VCaP (cell line): ENCODE measurements around the gene ROR2.

Experiments
- H3K27ac ChIP-seq: fragments of 450-650 bp; 2 replicates; pipeline ENCODE4 v1.5.1; 2017
- TF ChIP-seq, protein P1 (sequence below): fragments of 450-650 bp; conservative IDR thresholded peaks from 2 replicates; pipeline ENCODE4 v1.5.1; 2017; ENCODE audit warnings: mild to moderate bottlenecking, moderate library complexity

Gene ROR2

DNA sequence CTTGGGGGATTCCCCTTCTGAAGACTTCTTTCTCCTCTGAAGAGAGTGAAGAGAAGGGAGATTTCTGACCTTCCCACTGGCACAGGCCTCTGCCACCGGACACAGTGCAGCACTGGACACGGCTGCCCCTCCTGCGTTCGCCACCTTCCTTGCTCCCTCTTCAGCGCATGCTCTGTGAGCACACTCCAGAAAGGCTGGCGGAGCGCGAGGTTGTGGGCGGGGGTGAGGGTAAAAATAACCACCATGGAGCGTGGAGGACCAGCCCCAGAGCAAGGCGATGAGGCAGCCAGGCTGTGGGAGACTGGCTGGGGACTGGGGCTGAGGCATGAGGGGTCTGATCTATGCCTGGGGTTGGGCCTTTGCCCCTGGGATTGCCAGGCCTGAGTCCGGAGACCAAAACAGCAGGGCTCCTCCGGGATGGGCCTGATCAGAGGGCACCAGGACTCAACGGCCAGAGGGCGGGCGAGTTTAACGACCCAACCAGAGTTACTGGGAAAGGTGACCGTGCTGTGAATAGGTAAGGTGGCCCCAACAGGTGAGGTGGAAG lies 97.2 kb downstream of the ROR2 start:
- H3K27ac ChIP-seq: no peak overlapping the region
- TF ChIP-seq, protein P1, sequence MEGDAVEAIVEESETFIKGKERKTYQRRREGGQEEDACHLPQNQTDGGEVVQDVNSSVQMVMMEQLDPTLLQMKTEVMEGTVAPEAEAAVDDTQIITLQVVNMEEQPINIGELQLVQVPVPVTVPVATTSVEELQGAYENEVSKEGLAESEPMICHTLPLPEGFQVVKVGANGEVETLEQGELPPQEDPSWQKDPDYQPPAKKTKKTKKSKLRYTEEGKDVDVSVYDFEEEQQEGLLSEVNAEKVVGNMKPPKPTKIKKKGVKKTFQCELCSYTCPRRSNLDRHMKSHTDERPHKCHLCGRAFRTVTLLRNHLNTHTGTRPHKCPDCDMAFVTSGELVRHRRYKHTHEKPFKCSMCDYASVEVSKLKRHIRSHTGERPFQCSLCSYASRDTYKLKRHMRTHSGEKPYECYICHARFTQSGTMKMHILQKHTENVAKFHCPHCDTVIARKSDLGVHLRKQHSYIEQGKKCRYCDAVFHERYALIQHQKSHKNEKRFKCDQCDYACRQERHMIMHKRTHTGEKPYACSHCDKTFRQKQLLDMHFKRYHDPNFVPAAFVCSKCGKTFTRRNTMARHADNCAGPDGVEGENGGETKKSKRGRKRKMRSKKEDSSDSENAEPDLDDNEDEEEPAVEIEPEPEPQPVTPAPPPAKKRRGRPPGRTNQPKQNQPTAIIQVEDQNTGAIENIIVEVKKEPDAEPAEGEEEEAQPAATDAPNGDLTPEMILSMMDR: no peak

DNA sequence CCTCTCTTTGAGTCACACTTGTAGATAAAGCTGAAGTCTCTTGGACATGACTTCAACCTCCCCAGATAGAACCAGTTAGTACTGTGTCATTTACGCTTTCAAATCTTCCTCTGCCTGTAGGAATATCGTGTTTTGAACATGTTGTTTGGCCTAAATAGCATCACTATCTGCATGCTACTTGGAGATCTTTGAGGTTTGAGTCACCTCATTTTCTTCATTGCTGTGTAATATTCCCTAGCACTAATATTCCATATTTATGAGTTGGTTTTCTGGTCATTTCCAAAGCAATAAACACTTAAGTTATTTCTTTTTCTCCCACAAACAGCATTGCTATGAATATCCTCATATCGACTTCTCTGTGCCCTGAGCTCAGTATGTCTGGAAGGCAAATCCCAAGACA lies 100.3 kb downstream of the ROR2 start:
- H3K27ac ChIP-seq: no peak overlapping the region
- TF ChIP-seq, protein P1: no peak

DNA sequence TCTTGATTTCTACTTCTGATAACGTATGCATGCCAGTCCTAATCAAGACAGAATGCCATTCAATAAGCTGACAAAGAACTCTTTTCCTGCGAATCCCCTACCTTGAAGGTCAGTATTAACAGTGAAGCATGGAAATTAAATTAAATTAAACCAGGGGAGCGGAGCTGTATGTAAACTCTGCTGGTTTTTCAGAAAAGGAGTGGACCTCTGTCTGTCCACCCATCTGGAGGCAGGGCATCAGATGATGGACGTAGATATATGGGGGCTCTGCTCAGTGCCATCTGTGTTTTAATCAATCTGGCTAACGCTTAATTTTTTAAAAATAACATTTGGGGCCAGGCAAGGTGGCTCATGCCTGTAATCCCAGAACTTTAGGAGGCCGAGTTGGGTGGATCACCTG lies 101.9 kb downstream of the ROR2 start:
- H3K27ac ChIP-seq: no peak overlapping the region
- TF ChIP-seq, protein P1: no peak

DNA sequence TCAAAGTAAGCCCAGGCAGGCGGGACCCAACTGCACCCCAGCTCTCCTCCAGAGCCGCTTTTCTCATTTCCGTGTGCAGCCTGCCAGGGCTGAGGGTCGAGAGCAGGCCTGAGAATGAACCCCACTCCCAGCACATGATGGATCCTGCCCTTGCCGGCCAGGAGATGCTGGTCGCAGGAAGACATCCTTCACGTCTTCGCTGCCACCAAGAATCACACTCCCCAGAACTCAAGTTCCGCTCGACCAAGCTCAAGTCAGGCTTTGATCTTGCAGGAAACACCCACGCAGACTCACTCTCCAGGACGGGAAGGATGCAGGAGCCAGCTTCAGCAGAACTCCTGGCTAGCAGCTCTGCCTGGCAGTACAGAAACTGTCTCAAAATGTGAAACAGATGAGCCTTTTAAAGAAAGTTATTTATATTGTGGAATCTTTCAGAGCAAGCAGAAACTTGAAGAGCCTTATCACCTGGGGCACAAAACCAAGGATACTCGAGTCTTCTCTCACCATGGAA lies 102.4 kb downstream of the ROR2 start:
- H3K27ac ChIP-seq: no peak overlapping the region
- TF ChIP-seq, protein P1: no peak

DNA sequence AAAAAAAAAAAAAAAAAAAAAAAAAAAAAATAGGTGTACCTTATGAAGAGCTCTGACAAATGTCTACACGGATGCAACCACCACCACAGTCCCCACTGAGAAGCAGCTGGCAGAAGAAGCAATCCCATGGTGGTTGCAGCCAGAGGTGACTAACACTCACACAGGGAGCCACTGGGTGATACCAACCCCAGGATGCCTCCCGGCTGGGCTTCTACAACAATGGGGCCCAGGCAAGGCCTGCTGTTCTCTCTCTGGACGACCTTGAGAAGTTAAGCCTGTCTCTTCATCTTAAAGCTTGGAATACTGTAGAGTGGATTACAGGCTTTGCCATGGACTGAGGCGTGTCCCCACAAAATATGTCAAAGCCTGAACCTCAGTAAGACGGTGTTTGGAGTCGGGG lies 104.1 kb downstream of the ROR2 start:
- TF ChIP-seq, protein P1: no peak
- H3K27ac ChIP-seq: no peak overlapping the region

DNA sequence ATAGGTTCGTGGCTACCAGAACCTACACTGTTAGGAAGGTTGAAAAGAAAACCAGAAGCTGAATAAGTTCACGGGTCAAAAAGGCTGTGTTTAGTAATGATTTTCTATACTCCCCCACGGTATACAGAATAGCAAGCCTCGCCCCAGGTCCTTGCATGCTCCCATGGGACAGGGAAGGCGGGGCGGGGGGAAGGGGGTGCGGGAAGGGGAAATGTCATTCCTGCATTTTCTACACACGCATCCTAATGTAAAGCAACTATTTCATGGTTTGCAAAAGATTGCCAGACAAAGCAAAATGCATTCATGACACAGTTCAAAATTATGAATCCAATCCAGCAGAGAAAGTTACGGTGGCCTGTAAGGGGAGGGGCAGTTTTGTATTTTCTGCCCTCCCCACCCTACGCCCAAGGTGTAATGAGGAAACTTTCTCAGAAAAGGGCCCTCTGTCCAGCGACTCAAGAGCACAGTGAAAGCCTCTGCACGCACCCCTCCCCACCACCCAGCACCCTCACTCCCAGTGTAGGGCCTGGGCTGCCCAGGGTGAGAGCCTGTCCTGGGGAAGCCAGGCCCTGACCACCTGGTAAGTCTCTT lies 105.2 kb downstream of the ROR2 start:
- TF ChIP-seq, protein P1: no peak
- no peak overlapping the region for H3K27ac ChIP-seq

DNA sequence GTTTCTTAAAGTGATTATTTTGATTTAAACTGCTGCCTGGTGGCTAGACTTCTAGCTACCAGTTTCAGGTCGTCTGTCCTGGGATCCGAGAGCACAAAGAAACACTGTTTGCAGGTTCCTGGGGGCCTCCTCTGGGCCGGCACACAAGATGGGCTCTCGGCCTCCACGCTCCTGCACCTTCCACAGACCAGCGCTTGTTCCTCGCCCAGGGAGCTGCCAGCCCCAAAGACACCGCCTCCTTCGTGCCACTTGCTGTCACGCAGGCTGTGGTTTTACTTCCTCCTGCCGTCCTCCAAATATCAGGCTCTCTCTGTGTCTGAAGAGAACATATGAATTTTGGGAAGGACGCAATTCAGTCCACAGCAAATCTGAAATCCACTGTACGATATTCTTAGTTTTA lies 105.8 kb downstream of the ROR2 start:
- TF ChIP-seq, protein P1: no peak
- no peak overlapping the region for H3K27ac ChIP-seq
